Measurements from ENCODE around the gene SGMS1. TPM values are rescaled to one million over a fixed set of nuclear protein-coding genes. Genes with fewer than 3 reads are reported as not detected.

Gene SGMS1
- total and polyA plus RNA-seq, 2 donors from 2014 or later, result 13.6 to 100 TPM

- no peak for FAIRE-seq
- Histone ChIP-seq H3K36me3 (ENCODE audit: control insufficient read depth in 2 of 3, insufficient read depth in 3 of 3, low read length in 3 of 3) (no peaks in the 10 kb centered on the region), H3K4me3 (ENCODE audit: low read length in 3 of 3) (no peak overlapping the region), H3K9ac (ENCODE audit: low read length in 3 of 3) (no peak overlapping the region), H3K9me3 (ENCODE audit: control insufficient read depth in 2 of 3, insufficient read depth in 1 of 3, low read length in 3 of 3) (peaks cover 0 to 9% (median 0%) of the 10 kb centered on the region in 3 donors), H3K27ac (ENCODE audit: low read depth in 2 of 2, low read length in 2 of 2) (no peak overlapping the region), H3K27me3 (ENCODE audit: control insufficient read depth, insufficient read depth, low read length) (no peaks in the 10 kb centered on the region), H3K4me1 (ENCODE audit: control insufficient read depth in 2 of 3, insufficient read depth in 2 of 3, low read depth in 1 of 3, low read length in 3 of 3) (no peaks in the 10 kb centered on the region)
- intact Hi-C loops (cut with DNase I), result no loop called here
- DNase-seq, result no peak
- TF ChIP-seq CTCF (IDR thresholded peaks at IDR 0.05; ENCODE audit: borderline replicate concordance, extremely low read depth, insufficient read depth), result no peak
These were observed 272.1 kb downstream of the SGMS1 start for GRCh38 chr10:50351483-50352146.

DNA sequence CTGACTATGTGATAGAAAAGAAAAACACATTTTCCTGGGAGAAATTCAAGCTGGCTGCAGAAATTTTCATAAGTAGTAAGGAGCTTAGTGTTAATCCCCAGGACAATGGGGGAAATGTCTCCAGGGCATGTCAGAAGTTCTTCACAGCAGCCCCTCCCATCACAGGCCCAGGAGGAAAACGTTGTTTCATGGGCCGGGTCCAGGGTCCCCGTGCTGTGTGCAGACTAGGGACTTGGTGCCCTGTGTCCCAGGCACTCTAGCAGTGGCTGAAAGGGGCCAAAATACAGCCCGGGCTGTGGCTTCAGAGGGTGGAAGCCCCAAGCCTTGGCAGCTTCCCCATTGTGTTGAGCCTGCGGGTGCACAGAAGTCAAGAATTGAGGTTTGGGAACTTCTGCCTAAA lies 273.4 kb downstream of the SGMS1 start:
- no peak for DNase-seq
- Histone ChIP-seq H3K27ac (ENCODE audit: low read depth in 2 of 2, low read length in 2 of 2) (no peak overlapping the region), H3K27me3 (ENCODE audit: control insufficient read depth, insufficient read depth, low read length) (no peaks in the 10 kb centered on the region), H3K9me3 (ENCODE audit: control insufficient read depth in 2 of 3, insufficient read depth in 1 of 3, low read length in 3 of 3) (peaks cover 0 to 9% (median 0%) of the 10 kb centered on the region in 3 donors), H3K4me1 (ENCODE audit: control insufficient read depth in 2 of 3, insufficient read depth in 2 of 3, low read depth in 1 of 3, low read length in 3 of 3) (no peaks in the 10 kb centered on the region), H3K4me3 (ENCODE audit: low read length in 3 of 3) (no peak overlapping the region), H3K9ac (ENCODE audit: low read length in 3 of 3) (no peak overlapping the region), H3K36me3 (ENCODE audit: control insufficient read depth in 2 of 3, insufficient read depth in 3 of 3, low read length in 3 of 3) (no peaks in the 10 kb centered on the region)
- FAIRE-seq, result no peak
- intact Hi-C loops (cut with DNase I), result no loop called here
- TF ChIP-seq CTCF (IDR thresholded peaks at IDR 0.05; ENCODE audit: borderline replicate concordance, extremely low read depth, insufficient read depth), result no peak

DNA sequence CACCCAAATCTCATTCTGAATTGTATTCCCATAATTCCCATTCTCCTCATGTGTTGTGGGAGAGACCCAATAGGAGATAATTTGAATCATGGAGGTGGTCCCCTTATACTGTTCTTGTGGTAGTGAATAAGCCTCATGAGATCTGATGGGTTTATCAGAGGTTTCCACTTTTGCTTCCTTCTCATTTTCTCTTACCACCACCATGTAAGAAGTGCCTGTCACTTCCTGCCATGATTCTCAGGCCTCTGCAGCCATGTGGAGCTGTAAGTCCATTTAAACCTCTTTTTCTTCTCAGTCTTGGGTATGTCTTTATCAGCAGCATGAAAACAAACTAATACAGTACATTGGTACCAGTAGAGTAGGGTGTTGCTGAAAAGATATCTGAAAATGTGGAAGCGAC lies 274.2 kb downstream of the SGMS1 start:
- H3K36me3 ChIP-seq (ENCODE audit: control insufficient read depth in 2 of 3, insufficient read depth in 3 of 3, low read length in 3 of 3), result no peaks in the 10 kb centered on the region
- no peak overlapping the region for H3K4me3 ChIP-seq (ENCODE audit: low read length in 3 of 3)
- no peak overlapping the region for H3K27ac ChIP-seq (ENCODE audit: low read depth in 2 of 2, low read length in 2 of 2)
- FAIRE-seq (no peak), DNase-seq (no peak)
- H3K27me3 ChIP-seq (ENCODE audit: control insufficient read depth, insufficient read depth, low read length), result no peaks in the 10 kb centered on the region
- no peaks in the 10 kb centered on the region for H3K4me1 ChIP-seq (ENCODE audit: control insufficient read depth in 2 of 3, insufficient read depth in 2 of 3, low read depth in 1 of 3, low read length in 3 of 3)
- H3K9me3 ChIP-seq (ENCODE audit: control insufficient read depth in 2 of 3, insufficient read depth in 1 of 3, low read length in 3 of 3), result peaks cover 0 to 9% (median 0%) of the 10 kb centered on the region in 3 donors
- no peak overlapping the region for H3K9ac ChIP-seq (ENCODE audit: low read length in 3 of 3)
- TF ChIP-seq CTCF (IDR thresholded peaks at IDR 0.05; ENCODE audit: borderline replicate concordance, extremely low read depth, insufficient read depth), result no peak
- intact Hi-C loops (cut with DNase I), result no loop called here
